Activated T-cell treated with anti-CD3 and anti-CD28 coated beads, Interleukin-2, amount 50 U/mL, for 48 hours (primary cell): ENCODE data around the gene ASIC4.

ENCODE experiments used
- DNase-seq, 2 experiments: peaks; one replicate each; pipeline ENCODE4 v3.0.0-alpha.2; 2020

Gene ASIC4

GRCh38 chr2:219516888-219517287 is 2.6 kb downstream of the ASIC4 start:
- DNase-seq: no peak

- DNase-seq: no peak
Measured at GRCh38 chr2:219517954-219518778, 3.9 kb downstream of the ASIC4 start.

GRCh38 chr2:219519526-219519916 is 5.2 kb downstream of the ASIC4 start:
- DNase-seq: no peak

GRCh38 chr2:219520079-219520478 is 5.8 kb downstream of the ASIC4 start:
- DNase-seq: no peak

- no peak for DNase-seq
Measured at GRCh38 chr2:219521066-219521880, 7.0 kb downstream of the ASIC4 start.

GRCh38 chr2:219522111-219523030 is 8.1 kb downstream of the ASIC4 start:
- DNase-seq: no peak

- no peak for DNase-seq
Measured at GRCh38 chr2:219523031-219523671, 8.9 kb downstream of the ASIC4 start.

GRCh38 chr2:219524817-219525216 is 10.5 kb downstream of the ASIC4 start:
- no peak for DNase-seq

GRCh38 chr2:219525533-219526232 is 11.4 kb downstream of the ASIC4 start:
- no peak for DNase-seq

GRCh38 chr2:219526320-219527075 is 12.2 kb downstream of the ASIC4 start:
- no peak for DNase-seq

GRCh38 chr2:219527076-219527394 is 12.8 kb downstream of the ASIC4 start:
- DNase-seq: no peak

GRCh38 chr2:219527472-219527871 is 13.2 kb downstream of the ASIC4 start:
- no peak for DNase-seq

GRCh38 chr2:219530048-219530963 is 16.0 kb downstream of the ASIC4 start:
- DNase-seq: peak; percentile 88 to 91

GRCh38 chr2:219531639-219532377 is 17.5 kb downstream of the ASIC4 start:
- no peak for DNase-seq

- DNase-seq: no peak
Measured at GRCh38 chr2:219532378-219532649, 18.0 kb downstream of the ASIC4 start.

- DNase-seq: no peak
Measured at GRCh38 chr2:219533930-219534661, 19.8 kb downstream of the ASIC4 start.

GRCh38 chr2:219536425-219536824 is 22.1 kb downstream of the ASIC4 start:
- DNase-seq: no peak

GRCh38 chr2:219536967-219537366 is 22.7 kb downstream of the ASIC4 start:
- no peak for DNase-seq
